Fibroblast of the aortic adventitia (primary cell): Measurements from ENCODE around the gene PTCD1. TPM values are rescaled to one million over a fixed set of nuclear protein-coding genes. Genes with fewer than 3 reads are reported as not detected.

Experiments used
- DNase-seq: peaks from one replicate; pipeline ENCODE4 v3.0.0-alpha.2; 2010; ENCODE audit warnings: low read depth
- H3K4me3 ChIP-seq: 2 replicates; pipeline ENCODE4 v1.5.1; 2011; ENCODE audit warnings: low read depth, mild to moderate bottlenecking, control low read depth, low read length, moderate library complexity
- total RNA-seq: library from RNA; depleted of rRNA; stranded (reverse); fragments of >200 nt; gene quantifications from 2 replicates; pipeline ENCODE4 v1.2.3, GENCODE V29; 2012; ENCODE audit warnings: low replicate concordance
- TF ChIP-seq, protein P1 (sequence below): IDR thresholded peaks from 2 replicates; pipeline ENCODE4 v1.5.1; 2011; ENCODE audit warnings: mild to moderate bottlenecking, low read length, control low read depth, inconsistent platforms; ENCODE audit not compliant: insufficient read depth

The PTCD1 gene
- total RNA-seq, 1 donor = 4.4 TPM

DNA sequence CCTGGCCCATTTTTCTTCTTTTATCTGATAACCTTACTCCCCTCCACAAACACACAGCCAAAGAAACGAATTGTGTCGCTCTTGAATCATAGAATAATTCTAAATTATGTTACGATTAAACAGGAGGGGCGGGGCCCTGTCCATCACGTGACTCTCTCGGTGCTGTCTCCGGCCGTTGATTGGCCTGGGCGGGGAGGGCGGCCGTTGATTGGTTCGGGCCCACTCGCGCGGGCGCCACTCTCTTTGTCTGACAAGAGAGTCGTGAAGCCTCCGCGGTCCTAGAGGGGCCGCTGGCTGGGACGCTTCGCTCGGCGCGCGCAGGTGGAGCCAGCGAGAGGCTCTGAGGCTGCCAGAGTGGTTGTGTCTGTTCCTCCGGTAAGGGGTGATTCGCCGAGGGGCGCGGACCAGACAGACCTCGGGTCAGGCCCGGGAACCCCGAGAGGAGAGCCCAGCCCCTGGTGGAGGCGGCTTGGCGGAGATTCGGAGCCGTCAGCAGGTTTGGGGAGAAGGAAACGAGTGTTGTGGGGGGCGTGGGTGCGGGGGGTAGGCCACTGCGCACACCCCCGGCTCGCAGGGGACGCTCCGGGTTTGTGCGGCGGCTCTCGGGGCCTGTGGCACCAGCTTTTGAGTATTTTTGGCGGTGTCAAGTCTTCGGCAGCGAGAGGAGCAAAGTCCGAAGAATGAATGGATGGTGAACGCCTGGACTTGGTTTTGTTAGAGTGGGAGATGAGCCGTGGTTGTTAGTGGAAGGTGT lies 34.1 kb upstream of the PTCD1 start, which contains the start of gene ZNF789:
Gene ZNF789 (plus strand): TSS at position 330 of the 754 bp plus-strand sequence. CDS start 3,567 bp downstream, outside the sequence.
- DNase-seq = peak; percentile 94
- TF ChIP-seq, protein P1, sequence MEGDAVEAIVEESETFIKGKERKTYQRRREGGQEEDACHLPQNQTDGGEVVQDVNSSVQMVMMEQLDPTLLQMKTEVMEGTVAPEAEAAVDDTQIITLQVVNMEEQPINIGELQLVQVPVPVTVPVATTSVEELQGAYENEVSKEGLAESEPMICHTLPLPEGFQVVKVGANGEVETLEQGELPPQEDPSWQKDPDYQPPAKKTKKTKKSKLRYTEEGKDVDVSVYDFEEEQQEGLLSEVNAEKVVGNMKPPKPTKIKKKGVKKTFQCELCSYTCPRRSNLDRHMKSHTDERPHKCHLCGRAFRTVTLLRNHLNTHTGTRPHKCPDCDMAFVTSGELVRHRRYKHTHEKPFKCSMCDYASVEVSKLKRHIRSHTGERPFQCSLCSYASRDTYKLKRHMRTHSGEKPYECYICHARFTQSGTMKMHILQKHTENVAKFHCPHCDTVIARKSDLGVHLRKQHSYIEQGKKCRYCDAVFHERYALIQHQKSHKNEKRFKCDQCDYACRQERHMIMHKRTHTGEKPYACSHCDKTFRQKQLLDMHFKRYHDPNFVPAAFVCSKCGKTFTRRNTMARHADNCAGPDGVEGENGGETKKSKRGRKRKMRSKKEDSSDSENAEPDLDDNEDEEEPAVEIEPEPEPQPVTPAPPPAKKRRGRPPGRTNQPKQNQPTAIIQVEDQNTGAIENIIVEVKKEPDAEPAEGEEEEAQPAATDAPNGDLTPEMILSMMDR = no peak
- H3K4me3 ChIP-seq = peak within 1 kb of the TSS; percentile 73

DNA sequence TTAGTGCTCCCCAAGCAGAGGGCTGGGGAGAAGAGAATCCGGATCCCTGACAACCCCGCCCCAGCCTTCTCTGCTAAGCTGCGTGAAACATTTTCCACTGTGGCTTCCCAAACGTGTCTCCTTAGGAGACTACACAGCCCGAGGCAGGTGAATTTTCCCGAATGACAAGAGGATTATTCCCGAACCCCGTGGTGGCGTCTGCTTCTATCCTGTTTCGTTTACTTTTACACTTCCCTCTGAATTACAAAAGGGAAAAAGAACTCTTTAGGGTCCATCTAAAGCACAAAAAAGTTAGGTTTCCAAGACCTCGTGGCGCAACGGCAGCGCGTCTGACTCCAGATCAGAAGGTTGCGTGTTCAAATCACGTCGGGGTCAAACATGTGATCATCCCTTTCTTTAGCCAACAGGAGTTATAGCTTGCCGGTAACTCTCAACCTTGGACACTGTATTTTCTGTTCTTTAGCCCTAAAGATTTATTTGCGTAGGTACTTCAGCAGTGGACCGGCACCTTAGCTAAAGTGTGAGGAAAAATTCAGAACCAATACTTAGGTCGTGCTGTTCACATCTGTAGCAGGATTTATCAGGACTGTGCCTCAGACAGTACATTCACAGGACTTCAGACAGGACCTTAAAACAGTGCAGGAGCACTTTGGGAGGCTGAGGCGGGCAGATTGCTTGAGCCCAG lies 30.9 kb upstream of the PTCD1 start:
- TF ChIP-seq, protein P1 = no peak
- DNase-seq = peak; percentile 18
- no peak overlapping the region for H3K4me3 ChIP-seq

DNA sequence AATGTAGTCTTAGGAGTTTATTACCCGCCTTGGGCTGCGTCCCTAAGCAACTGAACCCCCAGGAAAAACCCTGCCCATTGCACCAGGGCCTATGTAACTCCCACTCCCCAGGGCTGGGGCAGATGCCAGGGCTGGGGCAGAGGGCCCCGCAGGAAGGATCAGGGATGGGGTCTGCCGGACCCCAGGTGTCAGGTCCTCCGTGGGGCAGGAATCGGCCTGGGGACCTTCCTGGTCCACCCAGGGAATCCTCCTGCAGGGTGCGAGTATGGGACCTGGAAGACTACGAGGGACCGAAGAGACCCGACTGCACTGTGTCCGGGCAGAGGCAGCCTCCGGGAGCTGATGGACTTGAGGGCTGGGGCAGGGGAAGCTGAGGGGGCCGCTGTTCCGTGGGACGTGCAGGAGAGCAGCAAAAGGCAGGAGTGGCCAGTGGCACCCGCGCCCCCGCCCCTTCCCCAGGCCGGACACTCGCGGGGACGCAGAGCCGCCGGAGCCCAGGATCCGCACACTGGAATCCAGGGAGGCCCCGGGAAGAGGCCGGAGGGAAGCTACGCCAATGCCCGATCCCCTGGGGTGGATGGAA lies 29.8 kb upstream of the PTCD1 start:
- no peak for DNase-seq
- no peak overlapping the region for H3K4me3 ChIP-seq
- TF ChIP-seq, protein P1 = no peak

DNA sequence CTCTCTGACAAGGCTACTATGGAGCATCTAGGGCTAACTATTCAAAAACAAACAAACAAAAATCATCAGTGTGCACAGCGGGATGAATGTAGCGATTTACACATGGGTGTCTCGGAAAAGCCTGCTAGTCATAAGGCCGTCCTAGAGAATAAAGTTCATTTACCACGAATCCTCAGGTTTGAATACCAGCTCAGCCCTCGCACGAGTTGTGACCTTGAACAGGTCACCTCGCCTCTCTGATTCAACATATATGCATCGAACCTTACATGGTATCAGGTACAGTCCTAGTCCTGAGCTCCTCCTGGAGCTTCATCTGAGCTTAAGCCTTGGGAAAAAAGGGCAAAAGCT lies 26.8 kb upstream of the PTCD1 start:
- no peak for DNase-seq
- TF ChIP-seq, protein P1 = no peak
- peak overlapping the region; percentile 97 for H3K4me3 ChIP-seq

DNA sequence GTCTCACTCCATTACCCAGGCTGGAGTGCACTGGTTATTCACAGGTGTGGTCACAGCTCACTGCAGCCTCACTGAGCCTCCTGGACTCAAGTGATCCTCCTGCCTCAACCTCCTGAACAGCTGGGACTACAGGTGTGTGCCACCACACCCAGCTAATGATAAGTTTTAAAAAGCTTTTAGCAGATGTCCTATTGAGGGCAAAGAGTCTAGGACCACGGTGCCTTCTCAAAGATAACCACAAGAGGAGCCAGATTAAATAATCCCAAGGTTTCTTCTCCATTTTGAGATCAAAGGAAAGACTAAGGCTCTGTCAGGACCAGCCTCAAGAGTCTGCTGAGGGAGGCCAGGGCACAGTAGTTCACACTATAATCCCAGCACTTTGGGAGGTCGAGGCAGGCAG lies 22.6 kb upstream of the PTCD1 start:
- DNase-seq = no peak
- H3K4me3 ChIP-seq = no peak overlapping the region
- TF ChIP-seq, protein P1 = no peak

DNA sequence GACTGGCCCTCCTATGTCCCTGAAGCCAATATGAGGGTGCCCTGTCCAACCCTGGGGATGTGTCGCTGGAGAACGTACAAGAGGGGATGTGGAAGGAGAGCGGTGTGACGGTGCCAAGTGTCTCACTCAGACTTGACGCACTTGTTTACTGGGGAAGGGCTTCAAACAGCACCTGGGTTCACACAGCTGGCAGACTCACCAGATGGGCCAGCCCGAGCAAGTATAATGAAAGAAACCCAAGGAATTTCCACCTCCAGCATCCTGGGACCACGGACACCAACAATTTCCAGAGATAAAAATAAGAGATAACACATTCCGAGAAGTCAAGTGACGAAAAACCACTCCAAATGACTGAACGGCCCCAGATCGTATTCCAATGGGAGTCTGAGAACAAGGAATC lies 22.1 kb upstream of the PTCD1 start:
- DNase-seq = no peak
- no peak overlapping the region for H3K4me3 ChIP-seq
- TF ChIP-seq, protein P1 = no peak
